Tongue (tissue), 2 donors: ENCODE results near the gene PELI1. TPM values are rescaled to one million over a fixed set of nuclear protein-coding genes. Genes with fewer than 3 reads are reported as not detected.
"Not testable (repeated sequence)": the region's sequence is repeated elsewhere in the genome, so short reads cannot be mapped to it uniquely, and the experiment has no call there.

ENCODE experiments used
- DNase-seq: peaks from one replicate; pipeline ENCODE4 v3.0.0-alpha.2; 2015
- total RNA-seq: library from RNA; depleted of rRNA; stranded (reverse); fragments of >200 nt; gene quantifications from one replicate; pipeline ENCODE4 v1.2.3, GENCODE V29; 2014

PELI1 gene
- total RNA-seq, 1 donor from 2014 or later = 31.4 TPM

DNA sequence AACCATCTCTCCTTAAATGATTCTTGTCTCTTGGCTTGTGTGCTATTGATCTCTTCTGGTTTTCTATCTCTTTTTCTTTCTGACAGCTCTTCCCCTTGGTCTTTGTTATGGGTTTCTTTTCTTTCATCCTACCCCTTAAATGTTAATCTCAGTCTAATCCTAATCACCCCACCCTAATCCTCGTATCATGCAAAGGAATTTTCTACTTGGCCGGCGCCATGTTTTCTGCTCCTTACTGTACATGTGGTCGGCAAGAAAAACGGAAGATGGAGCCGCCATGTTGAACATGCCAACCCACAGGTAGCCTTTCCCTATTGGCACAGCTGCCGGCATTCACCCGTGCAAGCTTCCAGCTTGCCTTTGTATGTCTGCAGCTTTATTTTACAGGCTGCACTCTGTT is 63.2 kb downstream of the PELI1 start:
- no peak for DNase-seq

DNA sequence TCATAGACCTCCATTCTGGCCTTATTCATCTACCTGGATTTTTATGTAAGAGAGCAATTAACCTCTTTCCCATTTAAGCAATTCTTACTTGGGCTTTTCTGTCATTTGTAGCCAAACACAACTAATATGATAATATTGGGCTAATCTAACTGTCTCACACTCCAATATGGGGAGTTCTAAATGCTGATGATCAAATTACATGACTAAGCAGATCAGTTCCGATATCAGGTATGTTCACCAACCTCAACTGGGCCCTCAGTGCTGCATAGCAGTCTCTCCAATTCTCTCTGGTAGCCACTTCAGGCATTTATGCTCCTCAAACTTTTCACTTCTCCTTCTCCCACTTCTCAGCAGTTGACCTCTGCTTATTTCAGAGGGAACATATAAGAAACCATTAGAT is 64.0 kb downstream of the PELI1 start:
- no peak for DNase-seq

DNA sequence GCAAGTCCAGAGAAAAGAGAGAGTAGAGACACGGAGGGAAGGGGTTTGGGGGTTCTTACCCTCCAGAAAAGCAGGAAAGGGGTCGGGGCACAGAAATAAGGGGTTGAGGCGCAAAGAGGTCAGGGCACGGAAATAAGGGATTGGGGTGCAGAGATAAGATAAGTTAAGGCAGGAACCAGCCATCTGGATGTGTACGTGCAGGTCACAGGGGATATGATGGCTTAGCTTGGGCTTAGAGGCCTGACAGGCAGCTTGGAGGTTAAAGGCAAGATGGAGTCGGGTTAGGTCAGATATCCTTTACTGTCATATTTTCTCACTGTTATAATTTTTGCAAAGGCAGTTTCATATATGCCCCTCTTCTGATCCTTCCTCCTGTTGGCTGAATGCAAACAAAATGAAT is 64.5 kb downstream of the PELI1 start:
- DNase-seq = not testable (repeated sequence)

DNA sequence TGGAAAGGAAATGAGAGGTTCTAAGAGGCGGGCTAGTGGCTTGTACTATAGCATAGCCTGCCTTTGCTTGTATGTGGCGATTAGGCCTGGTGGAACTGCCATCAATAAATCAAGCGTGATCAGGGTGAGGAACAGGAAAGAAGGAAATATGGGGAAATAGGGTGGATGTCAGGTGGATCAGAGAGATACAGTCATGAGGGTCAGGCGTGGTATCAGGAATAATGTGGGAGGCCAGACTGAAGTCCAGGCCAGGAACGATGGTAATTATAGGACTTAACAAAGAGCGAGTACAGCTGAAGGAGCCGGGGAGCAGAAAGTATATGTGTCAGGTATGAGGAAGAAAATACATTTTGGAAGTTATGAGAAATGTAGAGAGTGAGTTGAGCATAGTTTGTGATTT is 67.4 kb downstream of the PELI1 start:
- not testable (repeated sequence) for DNase-seq

DNA sequence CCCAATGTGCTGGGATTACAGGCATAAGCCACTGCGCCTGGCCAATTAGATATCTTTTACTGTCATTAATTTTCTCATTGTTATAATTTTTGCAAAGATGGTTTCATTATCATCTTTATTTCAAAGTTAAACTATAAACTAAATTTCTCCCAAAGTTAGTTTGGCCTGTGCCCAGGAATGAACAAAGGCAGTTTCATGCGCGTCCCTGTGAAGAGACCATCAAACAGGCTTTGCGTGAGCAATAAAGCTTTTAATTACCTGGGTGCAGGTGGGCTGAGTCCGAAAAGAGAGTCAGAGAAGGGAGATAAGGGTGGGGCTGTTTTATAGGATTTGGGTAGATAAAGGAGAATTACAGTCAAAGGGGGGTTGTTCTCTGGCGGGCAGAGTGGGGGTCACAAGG is 69.6 kb downstream of the PELI1 start:
- not testable (repeated sequence) for DNase-seq

DNA sequence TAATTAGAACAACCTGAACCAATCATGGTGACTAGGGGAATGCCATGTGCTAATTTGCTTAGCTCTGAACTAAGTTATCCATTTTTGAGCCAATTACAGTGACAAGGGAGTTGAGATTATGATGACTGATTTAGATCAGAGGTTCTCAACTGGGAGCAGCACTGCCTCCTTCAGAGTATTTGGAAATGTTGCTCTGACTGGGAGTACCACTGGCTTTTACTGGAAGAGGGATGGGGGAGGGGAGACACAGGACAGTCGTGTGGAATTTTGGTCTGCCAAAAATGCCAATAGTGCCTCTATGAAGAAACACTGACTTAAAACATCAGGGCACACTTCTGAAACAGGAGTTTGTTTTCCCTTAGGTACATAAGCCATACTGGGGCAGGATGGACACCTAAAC is 76.9 kb downstream of the PELI1 start:
- no peak for DNase-seq

DNA sequence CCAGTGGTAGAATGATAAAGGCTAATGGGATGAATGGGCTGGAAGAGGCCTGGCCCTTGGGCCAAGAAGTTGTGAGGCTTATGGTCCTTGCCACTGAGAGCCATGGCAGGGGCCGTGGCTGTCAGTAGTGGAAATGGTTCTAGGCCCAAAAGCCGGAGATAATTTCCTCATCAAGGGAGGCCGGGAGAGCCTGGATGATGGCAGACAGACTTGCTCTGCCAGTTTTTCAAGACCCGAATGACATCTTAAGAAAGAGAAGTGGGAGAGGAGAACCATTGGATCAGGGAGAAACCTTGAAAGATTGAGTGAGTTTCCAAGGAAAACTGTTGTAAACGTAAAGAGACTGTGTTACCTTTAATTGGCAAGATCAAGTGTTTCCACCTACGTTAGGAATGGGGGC is 78.7 kb downstream of the PELI1 start:
- DNase-seq = no peak

DNA sequence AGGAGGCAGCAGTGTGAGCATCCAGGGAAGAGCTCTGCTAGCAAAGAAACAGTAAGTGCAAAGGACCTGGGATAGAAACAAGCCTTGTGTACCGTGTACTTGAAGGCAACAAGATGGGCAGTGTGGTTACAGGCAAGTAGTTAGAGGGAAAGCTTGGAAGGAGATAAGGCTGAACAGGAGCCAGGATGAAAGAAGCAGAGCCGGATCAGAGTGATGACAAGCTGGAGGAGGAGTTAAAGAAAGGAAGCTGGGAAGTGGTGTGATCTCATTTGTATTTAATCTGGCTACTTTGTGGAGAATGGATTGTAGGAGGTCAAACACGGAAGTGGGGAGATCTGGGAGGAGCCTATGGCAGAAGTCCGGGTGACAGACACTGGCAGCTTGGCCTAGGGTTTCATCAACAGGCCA is 80.3 kb downstream of the PELI1 start:
- DNase-seq = peak; percentile 52

DNA sequence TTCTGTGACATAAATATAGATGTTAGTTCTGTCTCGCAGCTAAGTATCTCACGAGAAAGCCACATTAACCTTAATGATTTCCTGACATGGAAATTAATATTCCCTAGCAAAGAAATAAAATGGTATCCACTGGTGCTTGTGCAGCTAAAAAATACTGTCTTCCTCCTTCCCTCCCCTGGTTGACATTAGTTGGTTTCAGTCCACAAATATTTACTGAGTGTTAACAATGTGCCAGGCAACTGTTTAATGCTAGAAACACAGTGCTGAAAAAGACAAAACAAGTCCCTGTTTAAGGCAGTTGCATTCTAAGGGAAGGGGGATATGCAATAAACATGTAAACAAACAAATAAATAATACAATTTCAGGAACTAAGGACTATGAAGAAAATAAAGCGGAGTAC is 80.8 kb downstream of the PELI1 start:
- DNase-seq = no peak

DNA sequence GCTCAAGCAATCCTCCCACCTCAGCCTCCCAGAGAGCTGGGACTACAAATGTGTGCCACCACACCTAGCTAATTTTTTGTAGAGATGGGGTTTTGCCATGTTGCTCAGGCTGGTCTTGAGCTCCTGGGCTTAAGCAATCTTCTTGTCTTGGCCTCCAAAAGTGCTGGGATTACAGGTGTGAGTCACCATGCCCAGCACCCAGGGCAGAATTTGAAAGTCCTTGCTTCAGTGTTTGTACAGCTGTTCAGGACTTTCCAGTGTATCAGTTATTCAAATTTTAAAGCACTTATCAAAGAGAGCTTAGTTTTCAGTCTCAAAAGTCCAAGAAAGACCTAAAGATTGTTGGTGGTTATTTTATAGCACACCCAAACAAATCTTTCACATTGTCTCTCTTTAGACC is 81.4 kb downstream of the PELI1 start:
- DNase-seq = no peak

DNA sequence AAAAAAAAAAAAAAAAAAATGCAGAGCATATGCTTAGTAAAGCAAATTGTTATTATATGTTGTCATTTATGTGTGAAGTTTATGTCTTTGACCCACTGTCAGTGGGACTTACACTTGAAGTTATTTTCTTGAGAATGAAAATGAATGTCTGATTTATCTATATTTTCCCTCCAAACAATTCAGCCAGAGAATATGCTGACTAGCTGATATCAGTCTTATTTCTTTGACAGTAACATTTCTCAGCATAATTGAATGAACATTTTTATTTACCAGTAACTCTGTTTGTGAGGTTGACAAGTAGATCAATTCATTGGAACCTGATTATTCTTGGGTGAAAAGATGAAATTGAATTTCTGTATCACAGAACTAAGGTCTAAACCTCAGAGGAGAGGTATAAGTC is 85.0 kb downstream of the PELI1 start:
- no peak for DNase-seq

DNA sequence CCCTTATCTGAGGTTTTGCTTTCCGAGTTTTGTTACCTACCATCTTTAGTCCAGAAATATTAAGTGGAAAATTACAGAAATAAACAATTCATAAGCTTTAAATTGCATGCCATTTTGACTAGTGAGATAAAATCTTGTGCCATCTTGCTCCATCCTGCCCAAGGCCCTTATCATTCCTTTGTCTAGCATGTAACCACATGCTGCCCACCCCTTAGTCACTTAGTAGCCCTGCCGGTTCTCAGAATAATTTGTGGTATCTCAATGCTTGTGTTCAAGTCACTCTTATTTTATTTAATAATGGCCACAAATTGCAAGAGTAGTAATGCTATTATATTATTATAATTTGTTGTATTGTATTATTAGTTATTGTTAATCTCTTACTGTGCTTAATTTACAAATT is 88.2 kb downstream of the PELI1 start:
- no peak for DNase-seq

DNA sequence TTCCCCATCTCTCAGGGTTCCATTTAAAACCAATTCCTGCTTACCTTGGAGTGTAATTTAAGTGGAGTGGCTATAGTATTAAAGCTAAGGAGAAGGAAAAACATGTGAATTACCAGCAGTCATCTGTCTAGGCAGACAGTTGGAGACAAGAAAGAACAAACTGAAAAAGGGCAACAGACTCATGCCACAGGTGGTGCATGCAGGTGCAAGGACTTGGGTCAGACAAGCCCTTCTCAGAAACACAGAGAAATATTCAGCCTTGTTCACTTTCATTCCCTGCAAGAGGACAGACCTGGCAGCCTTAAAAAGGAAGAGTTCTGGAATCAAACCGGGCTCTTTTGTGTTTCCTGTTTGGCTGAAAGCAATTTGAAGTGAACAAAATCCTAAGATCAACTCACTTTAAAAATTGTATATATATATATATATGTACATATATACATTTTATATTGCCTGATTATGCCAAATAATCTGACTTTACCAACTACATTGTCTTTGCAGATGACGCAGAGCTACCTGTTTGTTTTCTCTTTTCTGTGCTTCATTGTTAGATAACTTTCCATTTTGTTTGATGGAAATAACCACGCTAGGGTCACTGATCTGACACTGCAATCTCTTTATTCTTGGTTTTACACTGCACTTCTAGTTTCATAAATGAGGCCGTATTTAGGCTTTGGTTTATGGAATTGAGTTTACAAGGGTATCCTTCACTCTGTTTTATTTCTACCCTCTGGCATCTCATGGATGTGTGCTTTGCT is 89.9 kb downstream of the PELI1 start:
- no peak for DNase-seq

DNA sequence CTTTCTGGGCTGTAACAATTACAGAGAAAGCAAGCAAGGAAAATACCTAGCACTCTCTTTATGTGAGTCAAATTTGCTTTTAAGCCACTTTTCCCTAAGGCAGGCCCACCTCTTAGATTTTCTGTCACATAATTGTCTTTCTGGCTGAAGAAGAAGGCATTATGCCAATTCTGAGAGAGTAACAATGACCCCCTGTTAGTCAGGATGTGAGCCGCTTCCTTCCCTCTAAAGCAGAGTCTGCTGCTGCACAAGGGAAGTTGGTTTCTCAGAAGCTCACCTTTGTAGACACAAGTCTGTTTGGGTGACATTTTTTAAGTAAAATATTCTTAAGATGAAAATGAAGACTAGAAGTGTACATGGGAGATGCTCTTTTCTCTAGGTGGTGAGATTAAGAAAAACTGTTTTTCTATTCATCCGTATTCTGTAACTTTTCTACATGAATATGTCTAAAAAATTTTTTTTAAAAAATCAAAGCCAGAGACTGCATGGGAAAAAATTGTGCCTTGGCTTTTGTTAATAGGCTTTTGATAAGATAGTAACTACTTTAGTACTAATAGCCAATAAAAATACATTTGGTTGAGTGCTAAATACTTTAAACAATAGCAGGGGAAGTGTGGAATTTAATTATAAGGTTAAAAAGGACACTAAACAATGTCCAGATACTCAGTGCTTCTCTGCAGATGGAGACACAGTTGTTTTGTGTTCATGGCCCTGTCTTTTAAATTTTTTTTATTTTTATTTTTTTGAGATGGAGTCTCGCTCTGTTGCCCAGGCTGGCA is 91.6 kb downstream of the PELI1 start:
- no peak for DNase-seq

DNA sequence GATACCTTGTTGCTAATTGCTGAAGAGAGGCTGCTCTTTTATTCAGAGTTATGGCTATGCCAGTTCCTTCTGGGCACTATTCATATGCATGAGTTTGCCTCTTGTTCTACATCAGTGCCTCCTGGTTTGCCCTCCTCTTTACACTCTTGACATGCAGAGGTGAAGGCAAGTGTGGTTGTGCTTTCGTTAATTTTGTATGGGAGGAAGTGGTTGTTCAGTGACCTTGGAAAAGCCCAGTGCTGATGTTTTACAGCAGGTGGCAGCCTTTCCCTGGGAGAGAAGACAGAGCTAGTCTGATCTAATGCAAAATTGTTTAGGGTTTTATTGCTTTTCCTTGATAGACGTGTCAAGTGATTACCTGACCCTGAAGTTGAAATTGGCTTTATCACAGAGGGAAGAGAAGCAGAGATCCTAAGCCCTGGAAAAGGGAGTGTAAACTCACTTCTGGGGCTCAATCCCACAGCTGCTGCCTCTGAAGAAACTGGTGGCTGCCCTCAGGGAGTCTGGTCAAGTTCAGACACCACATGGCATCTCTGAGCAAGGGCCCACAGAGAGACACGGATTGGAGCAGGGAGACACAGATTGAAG is 94.5 kb downstream of the PELI1 start:
- DNase-seq = peak; percentile 81

DNA sequence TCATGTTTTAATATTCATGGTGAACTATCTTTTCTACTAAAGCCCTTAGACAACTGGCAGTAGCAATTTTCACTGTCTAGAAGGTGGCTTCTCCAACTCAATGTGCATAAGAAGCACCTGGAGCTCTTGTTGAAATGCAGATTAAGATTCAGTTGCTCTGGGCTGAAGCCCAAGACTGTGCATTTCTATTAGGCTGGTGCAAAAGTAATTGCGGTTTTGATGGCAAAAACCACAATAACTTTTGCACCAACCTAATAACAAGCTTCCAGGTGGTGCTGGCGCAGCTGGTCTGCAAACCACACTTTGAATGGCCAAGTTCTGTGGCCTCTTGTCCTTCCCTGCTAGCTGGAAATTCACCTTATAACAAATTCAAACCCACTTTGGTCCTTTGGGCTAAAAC is 98.3 kb downstream of the PELI1 start:
- DNase-seq = no peak

Other genes starting within 250 kb of the PELI1 start
- 36.0 TPM for gene VPS54, start 125.0 kb downstream of the PELI1 start, total RNA-seq